LNCAP (cell line): ENCODE data around the gene EFTUD2.

Experiments used
- TF ChIP-seq, protein P1 (sequence below): fragments of 450-650 bp; IDR thresholded peaks from 2 replicates; pipeline ENCODE4 v1.5.1; 2017; ENCODE audit warnings: mild to moderate bottlenecking

EFTUD2 gene

DNA sequence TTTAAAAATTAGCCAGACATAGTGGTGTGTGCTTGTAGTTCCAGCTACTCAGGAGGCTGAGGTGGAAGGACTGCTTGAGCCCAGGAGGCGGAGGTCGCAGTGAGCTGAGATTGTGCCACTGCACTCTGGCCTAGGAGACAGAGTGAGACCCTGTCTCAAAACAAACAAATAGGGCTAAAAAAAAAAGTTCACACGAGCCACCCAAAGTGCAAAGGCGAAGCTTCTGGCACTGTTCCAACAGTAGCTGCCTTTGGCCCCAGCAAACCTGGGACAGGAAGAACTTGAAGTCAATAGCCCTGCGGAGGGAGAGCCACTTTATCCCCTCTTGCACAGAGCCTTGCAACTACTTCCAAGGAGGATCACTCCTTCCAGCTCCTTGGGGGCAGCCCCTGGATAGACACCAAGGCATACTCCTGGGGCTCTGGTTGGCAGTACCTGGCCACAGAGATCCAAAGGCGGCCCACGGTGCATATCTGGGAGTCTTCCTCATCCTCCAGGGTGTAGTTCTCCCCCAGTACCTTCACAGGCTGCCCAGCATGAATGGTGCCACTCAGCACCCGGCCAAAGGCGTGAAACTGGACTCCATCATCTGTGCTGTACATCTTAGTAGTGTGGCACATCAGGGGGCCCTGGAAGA, 36.8 kb downstream of the EFTUD2 start:
- TF ChIP-seq, protein P1, sequence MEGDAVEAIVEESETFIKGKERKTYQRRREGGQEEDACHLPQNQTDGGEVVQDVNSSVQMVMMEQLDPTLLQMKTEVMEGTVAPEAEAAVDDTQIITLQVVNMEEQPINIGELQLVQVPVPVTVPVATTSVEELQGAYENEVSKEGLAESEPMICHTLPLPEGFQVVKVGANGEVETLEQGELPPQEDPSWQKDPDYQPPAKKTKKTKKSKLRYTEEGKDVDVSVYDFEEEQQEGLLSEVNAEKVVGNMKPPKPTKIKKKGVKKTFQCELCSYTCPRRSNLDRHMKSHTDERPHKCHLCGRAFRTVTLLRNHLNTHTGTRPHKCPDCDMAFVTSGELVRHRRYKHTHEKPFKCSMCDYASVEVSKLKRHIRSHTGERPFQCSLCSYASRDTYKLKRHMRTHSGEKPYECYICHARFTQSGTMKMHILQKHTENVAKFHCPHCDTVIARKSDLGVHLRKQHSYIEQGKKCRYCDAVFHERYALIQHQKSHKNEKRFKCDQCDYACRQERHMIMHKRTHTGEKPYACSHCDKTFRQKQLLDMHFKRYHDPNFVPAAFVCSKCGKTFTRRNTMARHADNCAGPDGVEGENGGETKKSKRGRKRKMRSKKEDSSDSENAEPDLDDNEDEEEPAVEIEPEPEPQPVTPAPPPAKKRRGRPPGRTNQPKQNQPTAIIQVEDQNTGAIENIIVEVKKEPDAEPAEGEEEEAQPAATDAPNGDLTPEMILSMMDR = no peak

DNA sequence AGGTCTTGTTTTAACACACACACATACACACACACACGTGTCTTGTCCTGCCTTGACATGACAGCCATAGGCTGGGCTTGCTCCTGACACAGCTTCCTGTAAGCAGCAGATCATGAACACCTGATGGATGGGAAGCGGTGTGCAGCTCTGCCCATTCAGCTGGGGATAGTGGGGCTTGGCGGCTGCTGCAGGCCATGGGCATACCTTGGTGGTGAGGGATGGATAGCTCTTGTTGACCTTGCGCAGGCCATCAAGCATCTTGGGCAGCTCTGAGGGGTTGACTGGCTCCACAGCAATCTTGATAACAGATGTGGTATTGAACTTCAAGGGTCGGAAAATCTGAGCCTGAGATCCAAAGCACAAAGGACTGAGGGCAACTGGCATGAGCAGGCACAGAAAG, 39.5 kb downstream of the EFTUD2 start:
- TF ChIP-seq, protein P1 = no peak

DNA sequence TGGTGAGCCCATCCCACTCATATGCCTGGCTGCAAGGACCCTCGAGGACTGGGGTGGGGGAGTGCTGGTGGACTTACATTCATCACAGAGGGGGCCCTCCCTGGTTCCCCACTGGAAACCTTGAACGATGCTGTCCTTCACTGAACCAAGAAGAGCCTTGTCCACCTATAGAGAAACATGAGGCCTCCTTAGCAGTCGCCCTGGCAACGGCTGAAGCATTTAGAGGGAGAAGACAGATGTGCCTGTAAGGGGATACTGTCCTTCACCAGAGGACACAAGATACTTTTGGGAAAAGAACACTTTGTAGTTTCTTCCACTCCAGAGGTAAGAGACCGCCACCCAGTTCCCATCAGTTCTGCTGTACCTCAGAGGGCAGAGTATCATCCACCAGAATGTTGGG, 45.1 kb downstream of the EFTUD2 start:
- TF ChIP-seq, protein P1 = no peak

DNA sequence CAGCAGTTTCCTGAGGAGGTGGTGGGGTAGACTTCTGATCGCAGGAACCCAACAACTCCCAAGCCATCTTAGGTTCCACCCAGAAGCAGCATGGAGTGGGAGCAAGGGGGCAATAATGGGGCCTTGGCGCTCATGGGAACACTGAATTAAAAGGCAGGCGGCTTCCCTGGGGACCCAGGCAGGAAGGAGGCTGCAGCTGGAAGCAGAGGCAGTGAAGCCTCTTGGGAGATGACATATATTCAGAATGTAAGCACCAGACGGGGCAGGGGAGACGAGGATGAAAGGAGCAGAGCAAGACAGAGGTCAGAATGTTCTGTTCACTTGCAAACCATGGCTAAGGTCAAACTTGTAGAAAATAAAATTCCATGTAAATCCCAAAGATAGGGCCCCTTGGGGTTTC, 48.6 kb downstream of the EFTUD2 start:
- TF ChIP-seq, protein P1 = no peak

DNA sequence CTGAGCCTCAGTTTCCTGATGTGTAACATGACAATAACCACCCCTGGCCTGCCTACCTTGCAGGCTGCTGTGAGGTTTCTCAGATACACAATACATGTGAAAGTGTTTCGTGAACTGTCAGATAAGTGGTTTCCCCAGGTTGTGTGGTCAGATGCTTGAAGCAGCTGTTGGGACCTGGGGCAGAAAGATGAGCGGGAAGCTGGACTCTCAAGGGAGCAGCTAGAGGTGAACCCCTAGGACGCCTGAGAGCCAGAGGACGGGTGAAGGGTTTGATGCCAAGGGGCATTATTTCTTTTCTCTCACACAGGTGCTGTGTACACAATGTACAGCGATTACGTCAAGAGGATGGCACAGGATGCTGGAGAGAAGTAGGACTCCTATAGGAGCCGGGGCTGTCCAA, 49.2 kb downstream of the EFTUD2 start:
- TF ChIP-seq, protein P1 = no peak

DNA sequence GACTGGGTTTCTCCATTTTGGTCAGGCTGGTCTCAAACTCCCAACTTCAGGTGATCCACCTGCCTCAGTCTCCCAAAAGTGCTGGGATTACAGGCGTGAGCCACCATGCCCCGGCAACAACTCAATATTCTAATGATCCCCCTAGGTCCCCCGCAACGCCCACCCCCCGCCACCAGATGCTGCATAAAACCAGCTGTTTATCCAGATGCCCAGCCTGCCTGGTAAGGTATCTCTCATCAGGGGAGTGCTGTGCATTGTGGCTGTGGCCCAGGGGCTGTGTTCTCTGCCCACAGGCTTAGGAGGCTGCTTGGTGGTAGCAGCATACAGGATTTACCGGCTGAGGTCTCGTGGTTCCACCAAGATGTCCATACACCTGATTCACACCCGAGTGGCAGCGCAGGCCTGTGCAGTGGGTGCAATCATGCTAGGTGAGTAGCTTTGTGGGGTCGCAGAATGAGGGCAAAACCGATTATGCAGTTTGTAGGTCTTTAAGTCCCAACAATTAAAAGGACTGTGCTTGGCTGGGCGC, 50.2 kb downstream of the EFTUD2 start:
- TF ChIP-seq, protein P1 = no peak

DNA sequence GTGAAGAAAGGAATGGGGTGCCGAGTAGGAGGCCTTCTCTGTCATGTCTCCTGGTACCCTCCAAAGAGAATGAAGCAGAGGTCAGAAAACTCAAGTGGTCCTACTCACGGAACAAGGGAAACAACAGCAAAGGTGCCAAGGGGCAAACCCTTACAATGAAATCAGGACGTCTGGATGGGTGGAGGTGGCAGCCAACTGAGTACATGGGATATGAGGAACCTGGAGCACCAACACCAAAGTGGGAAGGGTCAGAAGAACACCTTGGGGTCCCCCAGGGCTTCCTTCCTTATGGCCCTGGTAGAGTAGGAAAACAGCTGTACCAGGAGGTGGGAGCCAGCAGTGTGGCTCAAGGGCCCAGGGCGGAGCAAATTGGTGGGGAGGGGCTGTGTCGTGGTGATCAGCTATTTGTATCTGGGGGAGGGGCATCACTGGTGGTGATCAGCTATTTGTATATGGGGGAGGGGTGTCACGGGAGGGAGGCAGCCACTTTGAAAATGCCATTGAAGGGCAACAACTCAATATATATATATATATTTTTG, 50.9 kb downstream of the EFTUD2 start:
- TF ChIP-seq, protein P1 = no peak
